KMS-11 (cell line): ENCODE measurements around the gene SLC16A5.

Experiments
- H2AFZ ChIP-seq: fragments of 200-600 bp; sonication (generic); 2 replicates; pipeline ENCODE4 v1.6.1; 2016; ENCODE audit warnings: antibody characterized with exemption, mixed run types, low read depth
- H3K27ac ChIP-seq: fragments of 200-600 bp; sonication (generic); 2 replicates; pipeline ENCODE4 v1.6.1; 2016; ENCODE audit warnings: mild to moderate bottlenecking, mixed run types
- H3K27me3 ChIP-seq: fragments of 200-600 bp; sonication (generic); 2 replicates; pipeline ENCODE4 v1.6.1; 2017; ENCODE audit warnings: mild to moderate bottlenecking, low read depth, mixed run types, moderate library complexity; ENCODE audit not compliant: insufficient read depth
- H3K36me3 ChIP-seq: fragments of 200-600 bp; sonication (generic); 2 replicates; pipeline ENCODE4 v1.6.1; 2017; ENCODE audit warnings: mild to moderate bottlenecking, mixed run types; ENCODE audit not compliant: insufficient read depth
- H3K4me1 ChIP-seq: fragments of 200-600 bp; sonication (generic); 2 replicates; pipeline ENCODE4 v1.6.1; 2016; ENCODE audit warnings: mild to moderate bottlenecking, low read depth, mixed run types; ENCODE audit not compliant: poor library complexity, severe bottlenecking
- H3K4me2 ChIP-seq: fragments of 200-600 bp; sonication (generic); 2 replicates; pipeline ENCODE4 v1.7.0; 2016; ENCODE audit warnings: mild to moderate bottlenecking, mixed run types
- H3K4me3 ChIP-seq: fragments of 200-600 bp; sonication (generic); IDR thresholded peaks from 2 replicates; pipeline ENCODE4 v1.6.1; 2017; ENCODE audit warnings: low read depth, low read length, mixed read lengths; ENCODE audit not compliant: insufficient read depth
- H3K79me2 ChIP-seq: fragments of 200-600 bp; sonication (generic); 2 replicates; pipeline ENCODE4 v1.6.1; 2016; ENCODE audit warnings: low read depth, mixed run types; ENCODE audit not compliant: insufficient read depth
- H3K9ac ChIP-seq: fragments of 200-600 bp; sonication (generic); 2 replicates; pipeline ENCODE4 v1.6.1; 2016; ENCODE audit warnings: mild to moderate bottlenecking, mixed run types
- H4K20me1 ChIP-seq: fragments of 200-600 bp; sonication (generic); 2 replicates; pipeline ENCODE4 v1.6.1; 2016; ENCODE audit warnings: mild to moderate bottlenecking, mixed run types; ENCODE audit not compliant: insufficient read depth
- CTCF ChIP-seq: fragments of 200-600 bp; sonication (generic); conservative IDR thresholded peaks from 2 replicates; pipeline ENCODE4 v1.6.1; 2017; ENCODE audit warnings: low read depth, mild to moderate bottlenecking, antibody characterized with exemption, low read length, moderate library complexity, mixed read lengths

Gene SLC16A5

GRCh38 chr17:75128694-75129505 lies 41.1 kb downstream of the SLC16A5 start:
- Histone ChIP-seq H3K4me3 (no peak overlapping the region), H3K4me1 (peaks cover 37% of the 10 kb centered on the region), H3K9ac (no peak overlapping the region), H2AFZ (no peak overlapping the region), H4K20me1 (no peaks in the 10 kb centered on the region), H3K79me2 (peaks cover 8% of the 10 kb centered on the region; the same call in 1 of the 2 replicates), H3K27ac (no peak overlapping the region), H3K4me2 (no peak overlapping the region), H3K36me3 (no peaks in the 10 kb centered on the region), H3K27me3 (no peaks in the 10 kb centered on the region)
- no peak for TF ChIP-seq CTCF

- no peaks in the 10 kb centered on the region for H3K27me3 ChIP-seq
- H3K27ac ChIP-seq, result no peak overlapping the region
- H3K36me3 ChIP-seq, result no peaks in the 10 kb centered on the region
- H3K4me3 ChIP-seq, result no peak overlapping the region
- no peak overlapping the region; the same call in 1 of the 2 replicates for H3K4me2 ChIP-seq
- H4K20me1 ChIP-seq, result no peaks in the 10 kb centered on the region
- TF ChIP-seq CTCF, result no peak
- H3K4me1 ChIP-seq, result peaks cover 34% of the 10 kb centered on the region
- H3K9ac ChIP-seq, result no peak overlapping the region
- no peak overlapping the region for H2AFZ ChIP-seq
- peaks cover 8% of the 10 kb centered on the region; the same call in 1 of the 2 replicates for H3K79me2 ChIP-seq
Observed at GRCh38 chr17:75129576-75129975, 41.8 kb downstream of the SLC16A5 start.

- H3K27ac ChIP-seq, result no peak overlapping the region
- no peaks in the 10 kb centered on the region for H4K20me1 ChIP-seq
- no peak for TF ChIP-seq CTCF
- H3K4me2 ChIP-seq, result peak overlapping the region; percentile 65; the same call in 1 of the 2 replicates
- H3K4me1 ChIP-seq, result peaks cover 34% of the 10 kb centered on the region
- H3K4me3 ChIP-seq, result no peak overlapping the region
- peaks cover 8% of the 10 kb centered on the region; the same call in 1 of the 2 replicates for H3K79me2 ChIP-seq
- H3K9ac ChIP-seq, result no peak overlapping the region
- no peaks in the 10 kb centered on the region for H3K36me3 ChIP-seq
- no peak overlapping the region for H2AFZ ChIP-seq
- no peaks in the 10 kb centered on the region for H3K27me3 ChIP-seq
Observed at GRCh38 chr17:75130059-75130631, 42.4 kb downstream of the SLC16A5 start.

GRCh38 chr17:75130632-75131277 lies 43.0 kb downstream of the SLC16A5 start:
- Histone ChIP-seq H3K9ac (peak overlapping the region; percentile 85), H3K27me3 (no peaks in the 10 kb centered on the region), H3K79me2 (peaks cover 8% of the 10 kb centered on the region; the same call in 1 of the 2 replicates), H3K36me3 (no peaks in the 10 kb centered on the region), H4K20me1 (no peaks in the 10 kb centered on the region), H3K4me2 (peak overlapping the region; percentile 65), H3K4me3 (peak overlapping the region; percentile 45), H3K4me1 (peaks cover 31% of the 10 kb centered on the region), H2AFZ (peak overlapping the region; percentile 90), H3K27ac (peak overlapping the region; percentile 64)
- TF ChIP-seq CTCF, result no peak
